NCI-H226 (cell line): ENCODE data around the gene OSM.

ENCODE experiments used
- DNase-seq: peaks from one replicate; pipeline ENCODE4 v3.0.0-alpha.2; 2015

The OSM gene

DNA sequence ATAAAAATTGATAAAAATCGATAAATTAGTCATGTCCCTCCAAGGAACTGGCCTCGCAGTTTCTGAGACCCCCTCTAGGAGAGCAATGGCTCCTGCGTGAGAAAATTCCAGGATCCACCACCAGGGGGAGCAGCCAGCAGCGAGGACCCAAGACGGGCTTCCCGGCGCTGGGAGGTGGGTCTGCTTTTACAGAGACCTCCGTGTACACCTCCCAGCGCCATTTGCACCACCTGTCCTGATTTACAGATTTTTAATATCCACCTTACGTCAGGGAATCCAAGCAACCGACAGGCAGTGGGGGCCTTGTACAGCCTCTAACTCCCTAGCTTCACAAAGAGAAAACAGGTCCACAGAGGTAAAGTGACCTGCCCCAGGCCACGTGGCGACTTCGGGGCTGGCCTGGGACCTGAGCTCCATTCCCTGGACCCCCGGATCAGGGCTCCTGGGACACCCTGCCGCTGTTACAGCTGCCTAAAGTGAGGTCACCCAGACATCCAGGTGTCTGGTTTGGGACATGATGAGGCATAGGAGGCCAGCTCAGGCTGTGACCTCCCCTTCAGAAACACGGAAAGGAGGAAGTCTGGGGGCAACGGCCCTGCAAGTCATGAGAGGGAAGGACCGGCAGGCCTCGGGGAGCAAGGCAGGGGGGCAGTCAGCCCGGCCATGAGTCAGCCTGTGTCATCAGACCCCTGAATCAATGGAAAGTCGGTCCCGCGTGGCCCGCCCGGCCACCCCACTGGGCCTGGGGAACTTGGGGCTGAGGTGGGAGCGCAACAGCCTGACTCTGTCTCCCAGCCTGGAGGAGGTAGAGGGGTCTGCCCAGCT is 3.5 kb downstream of the OSM start:
- no peak for DNase-seq

DNA sequence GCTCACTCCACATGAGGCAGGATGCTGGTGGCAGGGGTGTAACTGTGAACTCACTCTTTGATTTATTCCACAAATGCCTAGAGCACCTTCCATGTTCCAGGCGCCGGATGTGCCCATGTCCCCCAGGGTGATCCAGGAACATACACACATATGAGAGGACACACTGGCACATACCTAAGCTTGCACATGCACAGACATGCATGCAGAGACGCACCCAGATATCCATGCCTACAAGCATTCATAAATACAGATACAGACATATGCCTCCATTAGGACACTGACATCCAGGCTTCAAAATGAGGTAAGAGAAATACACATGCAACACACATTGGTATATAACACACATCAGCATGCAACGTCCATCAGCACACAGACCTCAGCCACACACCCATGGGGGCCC is 4.5 kb downstream of the OSM start:
- DNase-seq = no peak

DNA sequence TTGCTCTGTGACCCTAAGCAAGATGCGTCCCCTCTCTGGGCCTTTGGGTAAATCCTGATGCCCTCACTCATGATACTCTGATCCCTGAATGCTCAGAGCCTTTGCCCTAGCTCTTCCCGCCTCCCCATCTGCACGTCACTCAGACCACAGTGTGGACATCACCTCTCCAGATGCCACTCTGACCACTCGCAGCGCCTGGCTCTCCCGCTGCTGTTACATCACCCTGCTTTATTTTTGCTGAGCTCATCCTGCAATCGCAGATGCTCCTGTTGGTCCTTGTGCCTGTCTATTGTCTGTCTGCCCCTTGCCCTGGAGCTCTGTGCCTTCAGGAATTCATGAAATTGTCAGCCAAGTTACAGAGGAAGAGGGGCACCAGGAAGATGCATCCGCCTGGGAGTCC is 5.5 kb downstream of the OSM start:
- DNase-seq = no peak

DNA sequence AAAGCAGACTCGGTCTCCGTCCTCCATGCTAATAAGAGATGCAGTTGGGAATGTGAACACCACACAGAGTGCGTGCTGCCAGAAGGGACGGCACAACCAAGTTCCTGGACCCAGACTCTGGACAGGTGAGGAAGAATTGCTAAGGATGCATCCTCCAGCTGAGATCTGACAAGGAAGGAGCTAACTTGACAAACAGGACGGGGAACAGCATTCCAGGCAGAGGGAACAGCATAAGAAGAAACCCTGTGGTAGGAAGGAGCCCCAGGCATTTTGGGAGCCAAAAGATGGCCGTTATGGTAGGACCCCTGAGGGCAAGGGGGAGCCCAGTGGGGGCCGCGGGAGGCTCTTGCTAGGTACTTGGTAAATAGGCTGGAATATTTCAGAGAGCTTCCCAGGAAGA is 6.0 kb downstream of the OSM start:
- no peak for DNase-seq

DNA sequence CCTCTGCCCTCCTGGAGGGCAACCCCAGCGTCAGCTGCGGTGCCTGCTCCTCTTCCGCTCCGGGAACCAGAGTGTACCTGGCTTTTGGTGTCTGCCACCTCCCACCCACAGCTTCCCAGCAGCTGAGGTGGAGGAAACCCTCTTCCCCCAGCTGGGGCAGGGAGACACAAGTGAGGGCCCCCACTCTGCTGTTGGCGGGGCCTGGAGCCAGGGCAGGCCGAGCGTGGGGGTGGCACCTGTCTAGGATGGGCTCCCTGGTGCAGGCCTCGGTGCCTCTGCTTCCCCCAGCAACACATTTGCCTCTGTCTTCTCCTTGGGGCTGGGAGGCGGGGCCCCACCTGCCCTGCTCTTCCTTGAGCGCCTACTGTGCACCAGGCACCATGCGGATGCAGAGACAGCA is 6.4 kb downstream of the OSM start:
- no peak for DNase-seq

DNA sequence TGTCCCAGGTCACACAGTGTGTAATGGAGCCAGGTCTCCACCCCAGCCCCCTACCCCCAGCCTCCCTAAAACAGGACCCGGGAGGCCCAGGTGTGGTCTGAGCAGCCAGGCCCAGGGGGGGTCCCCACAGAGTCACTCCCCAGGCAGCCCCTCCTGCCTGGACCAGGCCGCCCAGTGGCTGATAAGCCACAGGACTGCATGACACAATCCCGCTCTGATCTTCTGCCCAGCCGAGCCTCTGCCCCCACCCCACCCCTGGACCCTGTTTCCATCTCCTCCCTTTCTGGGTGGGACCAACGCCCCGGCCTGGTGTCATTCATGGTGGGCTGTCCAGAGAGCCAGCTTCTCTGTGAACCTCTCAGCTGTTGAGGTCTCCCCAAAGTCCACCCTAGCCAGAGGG is 12.3 kb downstream of the OSM start:
- no peak for DNase-seq

DNA sequence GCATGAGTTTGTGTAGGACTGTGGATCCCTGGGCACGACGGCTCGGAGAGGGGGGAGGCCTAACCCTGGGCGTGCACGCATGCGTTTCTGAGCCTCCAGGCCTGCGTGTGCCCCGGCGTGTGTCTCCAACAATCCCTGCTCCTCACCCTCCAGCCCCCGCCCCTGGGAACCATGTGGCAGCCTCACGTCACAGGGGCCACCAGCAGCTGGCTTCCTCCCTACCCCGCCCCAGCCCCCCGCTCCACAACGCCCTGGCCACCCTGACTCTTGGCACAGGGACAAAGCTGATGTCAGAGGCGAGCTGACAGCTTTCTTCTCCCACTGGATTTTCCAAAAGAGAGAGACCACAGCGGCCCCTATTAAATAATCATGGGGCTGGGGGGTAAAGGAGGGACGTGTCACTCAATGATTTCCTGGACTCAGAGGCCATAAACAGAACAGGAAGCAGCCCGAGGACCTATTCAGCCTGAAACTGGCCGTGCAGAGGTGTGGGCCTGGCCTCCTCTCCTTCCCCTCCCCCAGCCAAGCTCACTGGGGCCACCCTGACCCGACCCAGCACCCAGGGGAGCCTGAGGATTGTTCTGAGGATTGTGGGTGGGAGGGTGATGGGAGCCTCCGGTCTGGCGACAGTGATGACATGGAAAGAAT is 13.3 kb downstream of the OSM start:
- DNase-seq = no peak

DNA sequence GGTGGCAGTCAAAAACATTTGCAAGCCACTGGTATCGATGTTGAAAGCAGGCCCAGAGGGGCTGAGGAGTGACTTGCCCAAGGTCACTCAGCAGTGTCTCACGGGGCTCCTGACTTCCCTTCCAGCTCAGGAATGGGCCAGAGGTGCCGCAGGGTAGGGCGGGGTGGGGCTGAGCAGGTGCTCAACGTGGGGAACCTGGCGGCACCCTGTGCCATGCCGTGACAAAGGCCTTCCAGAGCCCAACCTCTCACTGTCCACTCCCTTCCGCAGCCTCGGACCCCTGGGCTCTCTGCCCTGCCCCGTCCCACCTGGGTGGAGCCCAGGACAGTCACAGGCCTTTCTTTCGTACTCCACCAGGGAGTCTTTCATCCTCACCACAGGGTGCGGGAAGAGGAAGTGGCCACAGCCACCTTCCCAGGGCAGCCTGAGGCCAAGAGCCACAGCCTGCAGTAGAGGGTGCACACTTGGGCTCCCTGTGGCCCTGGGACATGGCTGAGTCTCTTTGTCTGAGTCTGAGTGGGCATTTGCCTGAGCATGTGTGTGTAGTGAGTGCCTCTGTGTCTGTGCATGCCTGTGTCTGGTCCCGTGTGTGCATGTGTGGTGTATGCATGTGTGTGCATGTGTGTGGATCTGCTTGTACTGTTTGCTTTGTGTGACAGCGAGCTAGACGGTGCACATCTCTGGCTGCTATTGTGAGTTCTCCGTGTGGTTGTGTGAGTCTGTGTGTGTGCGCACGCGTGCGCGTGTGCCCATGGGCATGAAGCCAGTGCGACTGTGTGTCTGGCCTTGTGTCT is 14.0 kb downstream of the OSM start:
- no peak for DNase-seq

DNA sequence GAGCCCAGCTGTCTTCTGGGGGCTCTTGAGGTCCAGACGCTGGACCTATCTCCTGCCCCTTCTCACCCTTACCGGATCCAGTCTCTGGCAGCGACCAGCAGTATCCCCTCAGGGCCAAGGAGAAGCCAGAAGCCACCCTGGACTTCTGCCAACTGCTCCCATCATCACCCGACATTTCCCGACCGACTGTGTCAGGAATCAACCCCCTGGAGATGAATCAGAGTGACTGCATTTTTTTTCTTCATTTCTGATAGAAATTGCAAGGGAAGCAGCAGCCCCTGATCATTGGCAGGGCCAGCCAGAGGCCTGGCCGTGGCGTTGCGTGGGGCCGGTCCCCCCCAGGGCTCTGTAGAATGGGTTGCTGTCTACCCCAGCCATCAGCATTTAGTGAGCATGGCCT is 14.9 kb downstream of the OSM start:
- peak; percentile 47 for DNase-seq

DNA sequence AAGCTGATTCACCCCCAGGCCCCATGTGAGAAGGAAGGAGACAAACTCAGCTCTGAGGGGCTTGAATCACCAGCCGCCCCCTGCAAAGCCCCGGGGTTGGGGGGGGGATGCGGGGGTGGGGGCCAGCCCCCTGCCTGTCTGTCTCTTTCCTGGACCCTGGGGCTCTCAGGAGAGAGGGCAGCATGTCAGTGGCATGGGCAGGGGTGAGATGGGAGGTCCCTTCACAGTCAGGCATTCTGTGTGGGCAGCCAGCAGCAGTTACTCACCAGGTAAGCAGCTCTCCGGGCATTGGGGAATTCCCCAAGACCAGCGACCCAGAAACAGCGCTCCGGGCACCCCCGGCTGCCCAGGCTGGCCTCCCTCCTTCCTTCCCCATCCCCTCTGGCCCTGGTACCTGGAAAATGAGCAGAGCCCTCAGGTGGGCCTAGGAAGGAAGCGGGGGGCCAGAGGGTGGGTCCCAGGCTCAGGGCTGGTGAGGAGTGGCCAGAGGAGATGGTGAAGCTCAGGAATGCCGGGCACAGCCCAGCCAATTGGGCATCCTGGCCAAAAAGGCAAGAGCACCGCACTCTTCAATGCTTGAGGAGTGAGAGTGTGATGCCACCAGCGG is 15.9 kb downstream of the OSM start:
- peak; percentile 80 for DNase-seq

DNA sequence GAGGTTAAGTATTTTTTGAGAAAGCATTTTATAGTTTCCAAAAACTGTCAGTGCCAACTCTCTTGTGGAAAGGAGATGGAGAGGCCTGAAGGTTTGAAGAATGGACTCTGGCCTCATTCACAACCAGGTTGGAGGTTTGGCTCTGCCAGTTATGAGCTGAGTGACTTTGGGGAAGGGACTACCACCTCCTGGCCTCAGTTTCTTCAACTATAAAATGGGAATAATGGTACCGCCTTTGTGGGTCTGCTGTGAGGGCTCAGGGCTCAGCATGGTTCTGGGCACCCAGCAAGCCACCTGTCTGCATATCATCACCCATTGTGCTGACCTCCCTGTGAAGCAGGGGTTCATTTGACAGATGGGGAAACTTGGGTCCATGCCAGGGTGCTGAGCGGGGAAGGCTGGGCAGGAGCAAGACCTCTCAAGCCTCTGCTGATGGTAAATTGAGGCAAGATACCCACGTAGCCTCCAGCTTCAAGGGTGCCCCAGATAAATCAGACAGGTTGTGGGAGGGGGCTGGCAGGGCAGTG is 16.5 kb downstream of the OSM start:
- peak; percentile 11 for DNase-seq

DNA sequence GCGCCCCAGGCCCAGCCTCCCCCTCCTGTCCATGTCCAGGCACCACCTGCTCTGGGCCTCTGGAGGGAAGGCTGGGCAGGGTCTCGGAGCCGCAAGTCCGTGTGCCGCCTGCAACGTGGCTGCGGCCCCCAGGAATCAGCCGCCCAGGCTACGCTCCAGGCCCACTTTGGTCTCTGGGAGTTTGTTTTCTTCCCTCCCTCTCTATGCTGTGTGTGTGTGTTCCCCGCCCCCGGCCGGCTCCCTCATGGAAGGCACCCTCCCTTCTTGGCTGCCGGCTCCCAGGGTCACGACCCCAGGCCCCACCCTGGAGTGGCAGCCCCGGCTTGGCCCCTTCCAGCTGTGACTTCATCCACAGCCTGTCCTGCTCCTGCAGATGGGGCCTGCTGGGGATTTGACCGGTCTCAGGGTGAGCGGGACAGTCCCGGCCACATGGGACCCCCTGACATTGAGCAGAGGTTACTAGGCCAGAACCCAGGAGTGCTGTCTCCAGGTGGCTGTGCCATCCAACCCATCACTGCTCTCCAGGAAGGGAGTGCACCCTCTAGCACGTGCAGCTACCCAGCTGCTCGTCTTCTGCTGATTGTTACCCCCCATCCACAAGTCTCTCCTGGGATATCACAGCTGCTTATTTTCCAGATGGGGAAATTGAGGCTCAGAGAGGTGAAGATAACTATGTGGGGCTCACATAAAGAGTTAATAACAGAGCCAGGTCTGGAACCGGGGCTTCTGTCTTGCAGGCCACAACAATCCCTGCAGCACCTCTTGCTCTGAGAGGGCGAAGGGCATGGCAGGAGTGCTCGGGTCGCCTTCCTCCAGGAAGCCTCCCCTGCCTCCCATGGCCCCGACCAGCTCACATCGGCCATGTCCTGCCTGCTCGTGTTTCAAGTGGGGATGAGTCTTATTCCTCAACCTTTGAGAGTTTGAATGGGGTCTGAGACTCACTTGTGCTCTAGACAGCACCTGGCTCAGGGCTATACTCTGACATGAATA is 17.3 kb downstream of the OSM start:
- DNase-seq = no peak

DNA sequence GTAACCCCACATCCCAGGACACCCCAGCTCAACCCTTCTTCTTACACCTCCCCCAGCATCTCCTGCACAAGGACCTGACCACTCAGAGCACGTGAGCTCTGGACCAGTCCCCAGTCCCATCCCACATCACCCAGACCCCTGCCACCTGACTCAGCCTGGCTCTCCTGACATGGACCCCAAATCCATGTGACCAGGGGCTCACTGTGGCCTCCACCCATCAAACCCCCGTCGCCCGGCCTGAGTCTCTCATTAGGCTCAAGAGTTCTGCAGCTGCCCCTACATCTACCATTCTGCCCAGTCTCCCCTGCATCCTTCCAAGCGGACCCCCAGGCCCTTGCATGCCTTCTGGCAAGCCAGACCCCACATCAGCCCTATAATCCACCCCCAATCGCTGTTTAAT is 18.2 kb downstream of the OSM start:
- DNase-seq = no peak

DNA sequence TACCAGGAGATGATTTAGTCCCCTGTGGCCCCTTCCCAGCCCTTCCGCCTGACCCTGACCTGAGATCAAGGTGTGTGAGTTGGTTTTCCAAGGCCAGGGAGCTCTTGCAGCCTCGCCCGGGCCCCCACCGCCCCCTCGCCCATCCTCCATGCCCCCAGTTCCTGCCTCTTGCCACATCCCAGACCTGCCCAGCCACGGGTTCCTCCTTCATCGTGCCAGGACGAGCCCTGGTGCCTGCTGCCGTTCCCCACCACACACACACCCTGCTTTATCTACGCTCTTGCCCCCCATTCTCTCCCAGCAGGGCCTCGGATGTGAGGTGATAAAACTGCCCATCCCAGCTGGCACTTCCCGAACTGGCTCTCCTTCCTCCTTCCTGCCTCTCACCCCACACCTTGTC is 18.7 kb downstream of the OSM start:
- no peak for DNase-seq

DNA sequence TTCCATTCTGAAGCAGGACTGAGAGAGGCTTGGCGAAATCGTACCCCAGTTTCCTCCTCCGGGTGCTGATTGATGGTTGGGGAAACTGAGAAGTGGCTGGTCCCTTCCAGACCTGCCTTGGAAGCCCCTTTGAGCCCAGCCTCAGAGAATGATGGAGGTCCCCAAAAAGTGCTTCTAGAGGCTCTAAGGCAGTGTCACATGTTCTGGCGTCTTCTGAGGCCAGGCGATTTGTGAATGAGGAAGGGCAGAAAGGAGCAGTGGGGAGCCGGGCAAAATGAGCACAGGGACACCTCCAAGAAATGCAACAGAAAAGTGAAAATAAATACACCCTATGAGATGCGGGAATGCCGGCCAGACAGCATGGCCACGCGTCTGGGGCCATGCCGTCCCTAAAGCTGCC is 19.1 kb downstream of the OSM start:
- DNase-seq = no peak

DNA sequence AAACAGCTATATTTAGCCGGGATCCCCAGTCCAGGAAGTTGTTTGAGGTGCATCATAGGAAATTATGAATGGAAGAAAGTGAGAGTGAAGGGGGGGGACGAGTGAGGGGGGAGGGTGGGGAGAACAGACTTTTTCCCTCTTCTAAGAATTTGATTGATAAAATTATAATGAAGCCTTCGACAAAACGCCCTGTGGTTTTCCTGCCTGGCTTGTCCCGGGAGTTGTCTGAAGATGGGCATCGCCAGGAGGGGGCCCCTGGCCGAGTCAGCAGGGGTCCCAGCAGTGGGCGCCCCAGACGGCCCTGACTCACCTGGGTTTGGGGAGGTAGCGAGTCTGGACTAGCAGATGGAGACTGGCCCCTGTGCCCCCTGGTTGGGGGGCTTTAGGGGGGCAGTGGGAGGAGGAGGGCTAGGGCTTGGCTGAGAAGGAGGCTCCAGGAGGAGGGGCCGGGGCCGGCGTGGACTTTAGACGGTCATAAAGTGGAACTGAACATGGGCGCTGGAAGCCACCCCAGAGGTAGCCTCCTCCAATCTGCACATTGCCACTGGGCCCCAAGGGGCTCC is 19.8 kb downstream of the OSM start:
- DNase-seq = peak; percentile 57

DNA sequence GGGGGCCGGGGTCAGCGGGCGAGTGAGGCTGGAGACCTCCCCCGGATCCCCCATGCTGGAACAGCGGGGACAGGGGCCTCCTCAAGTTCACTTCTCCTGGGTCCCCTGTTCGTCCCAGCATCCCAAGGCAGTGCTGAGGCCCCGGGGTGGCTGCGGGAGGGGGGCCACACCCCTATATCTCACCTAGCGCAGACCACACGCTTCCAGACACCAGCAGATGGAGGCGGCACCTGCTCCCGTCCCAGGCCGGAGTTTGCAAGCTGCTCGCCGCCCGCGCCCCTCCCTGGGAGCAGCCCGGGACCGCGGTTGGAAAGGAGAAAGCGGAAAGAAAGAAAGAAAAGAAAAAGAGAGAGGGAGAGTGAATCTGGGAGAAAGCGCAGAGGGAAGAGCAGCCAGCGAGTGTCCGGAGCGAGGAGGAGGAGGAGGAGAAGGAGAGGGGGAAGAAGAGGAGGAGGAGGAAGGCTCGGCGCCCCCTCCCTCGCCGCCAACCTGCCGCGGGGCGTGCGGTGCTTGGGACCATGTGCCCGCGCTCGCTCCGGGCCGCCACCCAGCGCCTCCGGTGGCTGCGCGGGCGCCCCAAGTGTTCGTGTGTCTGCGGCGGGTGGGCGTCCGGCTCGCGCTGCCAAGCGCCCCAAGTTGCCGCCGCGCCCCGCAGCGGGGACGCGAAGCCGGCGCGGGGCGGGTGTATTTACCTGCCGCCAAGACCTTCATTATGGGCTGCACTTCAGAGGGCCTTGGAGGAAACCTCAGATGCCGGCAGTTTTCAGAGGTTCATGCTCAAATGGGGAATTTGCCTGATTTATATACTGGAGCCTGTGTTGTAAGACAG is 20.5 kb downstream of the OSM start, which contains the start of gene LIF:
LIF (minus strand) TSS at position 775 of the 829 bp plus-strand sequence; CDS start at position 711, 64 bp downstream.
- DNase-seq = peak; percentile 39

DNA sequence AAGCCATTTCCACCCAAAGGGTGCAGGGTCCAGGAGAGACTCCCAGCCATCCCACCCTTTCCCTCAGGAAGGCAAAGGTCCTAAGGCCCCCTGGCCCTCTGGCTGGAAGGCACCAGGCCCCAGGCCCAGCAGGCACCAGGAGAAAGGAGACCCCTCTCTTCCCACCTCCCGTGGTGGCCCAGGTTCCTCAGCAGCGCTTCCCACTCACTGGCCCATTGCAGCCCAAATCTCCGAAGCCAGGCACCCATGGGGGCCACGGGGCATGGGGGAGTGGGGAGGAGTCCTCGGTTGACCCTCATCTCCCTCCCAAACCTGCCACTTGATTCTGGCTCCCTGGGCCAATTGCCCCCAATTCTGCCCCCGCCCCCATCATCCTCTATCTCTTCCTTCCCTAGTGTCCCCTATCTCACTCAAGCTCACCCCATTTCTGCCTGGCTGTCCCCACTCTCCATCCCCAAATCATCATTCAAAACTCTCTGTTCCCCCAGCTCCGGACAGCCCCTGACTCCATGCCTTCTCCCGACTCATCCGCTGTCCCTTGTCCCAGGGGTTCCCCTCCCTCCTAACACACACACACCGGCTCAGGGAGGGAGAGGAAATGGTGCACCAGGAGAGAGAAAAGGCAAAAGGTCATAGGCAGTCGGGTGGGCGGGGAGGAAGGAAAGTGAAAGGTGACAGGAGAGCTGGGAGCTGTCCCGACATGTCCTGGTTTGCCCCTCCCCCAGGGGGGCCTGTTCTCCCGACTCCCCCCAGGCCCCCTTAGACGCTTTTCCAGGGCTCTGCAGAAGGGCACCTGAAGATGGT is 21.3 kb downstream of the OSM start:
- DNase-seq = no peak

DNA sequence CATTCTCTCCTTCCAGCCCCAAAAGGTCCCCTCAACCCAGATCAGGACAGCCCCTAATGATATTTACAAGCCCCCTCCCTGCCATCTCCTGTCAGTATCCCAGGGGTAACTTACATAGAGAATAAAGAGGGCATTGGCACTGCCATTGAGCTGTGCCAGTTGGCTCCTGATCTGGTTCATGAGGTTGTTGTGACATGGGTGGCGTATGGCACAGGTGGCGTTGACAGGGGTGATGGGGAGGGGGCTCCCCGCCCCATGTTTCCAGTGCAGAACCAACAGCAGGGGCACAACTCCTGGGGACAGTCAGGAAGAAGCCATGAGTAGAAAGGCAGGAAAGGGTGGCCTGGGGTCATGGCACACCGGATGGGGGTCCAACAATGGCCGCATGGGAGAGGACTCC is 22.0 kb downstream of the OSM start:
- no peak for DNase-seq

DNA sequence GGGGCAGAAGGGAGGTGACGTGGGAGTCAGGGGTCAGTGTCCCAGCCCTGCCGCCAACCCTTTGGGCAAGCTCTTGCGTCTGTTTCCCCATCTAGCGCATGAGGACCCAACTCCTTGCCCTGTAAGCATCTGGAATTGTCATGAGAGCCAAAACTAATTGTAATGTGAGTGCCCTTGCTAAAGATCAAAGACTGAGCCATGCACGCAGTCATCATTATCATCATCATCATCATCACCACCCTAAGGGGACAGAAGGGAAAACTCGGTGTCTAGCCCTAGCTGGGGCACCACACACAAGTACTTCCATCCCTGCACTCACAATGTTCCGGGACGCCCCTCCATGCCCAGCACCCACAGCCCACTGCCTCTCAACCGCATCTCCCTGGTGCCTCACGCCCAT is 22.6 kb downstream of the OSM start:
- no peak for DNase-seq
